ENCODE data around the gene GATA3. TPM values are rescaled to one million over a fixed set of nuclear protein-coding genes. Genes with fewer than 3 reads are reported as not detected.

The GATA3 gene
- total and polyA plus RNA-seq, 9 of the 15 experiments (the other 6 are each of a cell fraction or from before 2014, with no cell fraction given) = 0.01 to 0.24 (median 0.09) TPM; not detected in 6

DNA sequence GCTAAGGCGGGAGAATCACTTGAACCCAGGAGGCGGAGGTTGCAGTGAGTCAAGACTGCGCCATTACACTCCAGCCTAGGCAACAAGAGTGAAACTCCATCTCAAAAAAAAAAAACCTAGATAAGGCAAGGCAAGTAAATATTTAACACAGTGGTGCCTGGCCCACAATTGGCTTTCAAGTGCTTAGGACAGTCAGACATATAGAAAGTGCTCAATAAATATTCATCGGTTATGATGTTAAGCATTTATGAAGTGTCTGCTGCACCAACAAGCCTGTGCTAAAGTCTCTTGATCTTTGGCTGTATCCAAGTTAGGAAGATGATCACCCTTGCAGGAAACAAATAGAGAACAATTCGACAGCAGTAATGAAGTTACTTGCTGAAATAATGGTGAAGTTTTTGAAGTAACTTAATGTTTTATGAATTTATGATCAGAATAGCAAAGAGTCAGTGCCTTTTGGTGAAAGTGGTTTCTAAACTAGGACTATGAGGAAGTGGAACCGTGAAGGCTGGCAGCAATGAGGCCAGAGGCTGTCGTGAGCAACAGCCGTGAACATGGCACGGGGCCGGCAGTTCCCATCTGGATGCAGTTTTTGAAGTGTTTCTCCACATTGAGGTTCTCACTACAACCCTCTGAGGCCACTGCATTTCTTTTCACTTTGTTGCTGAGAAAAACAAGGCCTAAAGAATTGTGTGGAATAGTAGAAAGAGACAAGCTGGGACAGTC, 48.1 kb upstream of the GATA3 start:
- no peak for FAIRE-seq
- in situ Hi-C loops (cut with MboI) = no loop called here
- no peak overlapping the region for H3K27ac ChIP-seq (ENCODE audit: extremely low read depth, low read depth, low read length)
- no peak for ATAC-seq
- ChIA-PET POLR2A (no interaction called here), CTCF (ENCODE audit: low intra/inter-chr PET ratio) (no interaction called here)
- intact Hi-C loops (cut with micrococcal nuclease) = no loop called here
- H3K36me3 ChIP-seq (ENCODE audit: control insufficient read depth, insufficient read depth, low read length) = peaks cover 5% of the 10 kb centered on the region; the same call in 2 of the 3 replicates
- no peaks in the 10 kb centered on the region for H3K4me1 ChIP-seq (replicated peaks in 1 of 2; ENCODE audit: control insufficient read depth in 2 of 2, insufficient read depth in 2 of 2, low read length in 2 of 2)
- no peaks in the 10 kb centered on the region for H3K27me3 ChIP-seq (ENCODE audit: control insufficient read depth in 2 of 2, insufficient read depth in 2 of 2, low read length in 2 of 2)
- H3K9me1 ChIP-seq (ENCODE audit: control insufficient read depth, insufficient read depth, low read length) = no peaks in the 10 kb centered on the region
- H3K9ac ChIP-seq (ENCODE audit: insufficient read depth in 1 of 2, low read depth in 2 of 2, low read length in 2 of 2) = no peak overlapping the region
- 81% methylated on average over 8 of the region's 10 CpGs for WGBS (ENCODE audit: insufficient coverage, low coverage, missing lambda C conversion rate)
- no peak for TF ChIP-seq FOXP1 (CRISPR knock-in tag; IDR thresholded peaks at IDR 0.05)
- TF ChIP-seq ZNF79 (CRISPR knock-in tag; IDR thresholded peaks at IDR 0.05; ENCODE audit: low read depth) = no peak
- TF ChIP-seq, protein P1, sequence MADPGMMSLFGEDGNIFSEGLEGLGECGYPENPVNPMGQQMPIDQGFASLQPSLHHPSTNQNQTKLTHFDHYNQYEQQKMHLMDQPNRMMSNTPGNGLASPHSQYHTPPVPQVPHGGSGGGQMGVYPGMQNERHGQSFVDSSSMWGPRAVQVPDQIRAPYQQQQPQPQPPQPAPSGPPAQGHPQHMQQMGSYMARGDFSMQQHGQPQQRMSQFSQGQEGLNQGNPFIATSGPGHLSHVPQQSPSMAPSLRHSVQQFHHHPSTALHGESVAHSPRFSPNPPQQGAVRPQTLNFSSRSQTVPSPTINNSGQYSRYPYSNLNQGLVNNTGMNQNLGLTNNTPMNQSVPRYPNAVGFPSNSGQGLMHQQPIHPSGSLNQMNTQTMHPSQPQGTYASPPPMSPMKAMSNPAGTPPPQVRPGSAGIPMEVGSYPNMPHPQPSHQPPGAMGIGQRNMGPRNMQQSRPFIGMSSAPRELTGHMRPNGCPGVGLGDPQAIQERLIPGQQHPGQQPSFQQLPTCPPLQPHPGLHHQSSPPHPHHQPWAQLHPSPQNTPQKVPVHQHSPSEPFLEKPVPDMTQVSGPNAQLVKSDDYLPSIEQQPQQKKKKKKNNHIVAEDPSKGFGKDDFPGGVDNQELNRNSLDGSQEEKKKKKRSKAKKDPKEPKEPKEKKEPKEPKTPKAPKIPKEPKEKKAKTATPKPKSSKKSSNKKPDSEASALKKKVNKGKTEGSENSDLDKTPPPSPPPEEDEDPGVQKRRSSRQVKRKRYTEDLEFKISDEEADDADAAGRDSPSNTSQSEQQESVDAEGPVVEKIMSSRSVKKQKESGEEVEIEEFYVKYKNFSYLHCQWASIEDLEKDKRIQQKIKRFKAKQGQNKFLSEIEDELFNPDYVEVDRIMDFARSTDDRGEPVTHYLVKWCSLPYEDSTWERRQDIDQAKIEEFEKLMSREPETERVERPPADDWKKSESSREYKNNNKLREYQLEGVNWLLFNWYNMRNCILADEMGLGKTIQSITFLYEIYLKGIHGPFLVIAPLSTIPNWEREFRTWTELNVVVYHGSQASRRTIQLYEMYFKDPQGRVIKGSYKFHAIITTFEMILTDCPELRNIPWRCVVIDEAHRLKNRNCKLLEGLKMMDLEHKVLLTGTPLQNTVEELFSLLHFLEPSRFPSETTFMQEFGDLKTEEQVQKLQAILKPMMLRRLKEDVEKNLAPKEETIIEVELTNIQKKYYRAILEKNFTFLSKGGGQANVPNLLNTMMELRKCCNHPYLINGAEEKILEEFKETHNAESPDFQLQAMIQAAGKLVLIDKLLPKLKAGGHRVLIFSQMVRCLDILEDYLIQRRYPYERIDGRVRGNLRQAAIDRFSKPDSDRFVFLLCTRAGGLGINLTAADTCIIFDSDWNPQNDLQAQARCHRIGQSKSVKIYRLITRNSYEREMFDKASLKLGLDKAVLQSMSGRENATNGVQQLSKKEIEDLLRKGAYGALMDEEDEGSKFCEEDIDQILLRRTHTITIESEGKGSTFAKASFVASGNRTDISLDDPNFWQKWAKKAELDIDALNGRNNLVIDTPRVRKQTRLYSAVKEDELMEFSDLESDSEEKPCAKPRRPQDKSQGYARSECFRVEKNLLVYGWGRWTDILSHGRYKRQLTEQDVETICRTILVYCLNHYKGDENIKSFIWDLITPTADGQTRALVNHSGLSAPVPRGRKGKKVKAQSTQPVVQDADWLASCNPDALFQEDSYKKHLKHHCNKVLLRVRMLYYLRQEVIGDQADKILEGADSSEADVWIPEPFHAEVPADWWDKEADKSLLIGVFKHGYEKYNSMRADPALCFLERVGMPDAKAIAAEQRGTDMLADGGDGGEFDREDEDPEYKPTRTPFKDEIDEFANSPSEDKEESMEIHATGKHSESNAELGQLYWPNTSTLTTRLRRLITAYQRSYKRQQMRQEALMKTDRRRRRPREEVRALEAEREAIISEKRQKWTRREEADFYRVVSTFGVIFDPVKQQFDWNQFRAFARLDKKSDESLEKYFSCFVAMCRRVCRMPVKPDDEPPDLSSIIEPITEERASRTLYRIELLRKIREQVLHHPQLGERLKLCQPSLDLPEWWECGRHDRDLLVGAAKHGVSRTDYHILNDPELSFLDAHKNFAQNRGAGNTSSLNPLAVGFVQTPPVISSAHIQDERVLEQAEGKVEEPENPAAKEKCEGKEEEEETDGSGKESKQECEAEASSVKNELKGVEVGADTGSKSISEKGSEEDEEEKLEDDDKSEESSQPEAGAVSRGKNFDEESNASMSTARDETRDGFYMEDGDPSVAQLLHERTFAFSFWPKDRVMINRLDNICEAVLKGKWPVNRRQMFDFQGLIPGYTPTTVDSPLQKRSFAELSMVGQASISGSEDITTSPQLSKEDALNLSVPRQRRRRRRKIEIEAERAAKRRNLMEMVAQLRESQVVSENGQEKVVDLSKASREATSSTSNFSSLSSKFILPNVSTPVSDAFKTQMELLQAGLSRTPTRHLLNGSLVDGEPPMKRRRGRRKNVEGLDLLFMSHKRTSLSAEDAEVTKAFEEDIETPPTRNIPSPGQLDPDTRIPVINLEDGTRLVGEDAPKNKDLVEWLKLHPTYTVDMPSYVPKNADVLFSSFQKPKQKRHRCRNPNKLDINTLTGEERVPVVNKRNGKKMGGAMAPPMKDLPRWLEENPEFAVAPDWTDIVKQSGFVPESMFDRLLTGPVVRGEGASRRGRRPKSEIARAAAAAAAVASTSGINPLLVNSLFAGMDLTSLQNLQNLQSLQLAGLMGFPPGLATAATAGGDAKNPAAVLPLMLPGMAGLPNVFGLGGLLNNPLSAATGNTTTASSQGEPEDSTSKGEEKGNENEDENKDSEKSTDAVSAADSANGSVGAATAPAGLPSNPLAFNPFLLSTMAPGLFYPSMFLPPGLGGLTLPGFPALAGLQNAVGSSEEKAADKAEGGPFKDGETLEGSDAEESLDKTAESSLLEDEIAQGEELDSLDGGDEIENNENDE (IDR thresholded peaks at IDR 0.05; ENCODE audit: low read depth, low read length) = no peak
- TF ChIP-seq, protein P2, sequence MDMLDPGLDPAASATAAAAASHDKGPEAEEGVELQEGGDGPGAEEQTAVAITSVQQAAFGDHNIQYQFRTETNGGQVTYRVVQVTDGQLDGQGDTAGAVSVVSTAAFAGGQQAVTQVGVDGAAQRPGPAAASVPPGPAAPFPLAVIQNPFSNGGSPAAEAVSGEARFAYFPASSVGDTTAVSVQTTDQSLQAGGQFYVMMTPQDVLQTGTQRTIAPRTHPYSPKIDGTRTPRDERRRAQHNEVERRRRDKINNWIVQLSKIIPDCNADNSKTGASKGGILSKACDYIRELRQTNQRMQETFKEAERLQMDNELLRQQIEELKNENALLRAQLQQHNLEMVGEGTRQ (CRISPR knock-in tag; IDR thresholded peaks at IDR 0.05) = no peak
- no peak for TF ChIP-seq ZNF764 (CRISPR knock-in tag; IDR thresholded peaks at IDR 0.05; ENCODE audit: low read depth)
- H2AFZ ChIP-seq (ENCODE audit: low read depth, low read length) = no peak overlapping the region
- H3K4me3 ChIP-seq = no peak overlapping the region
- no peaks in the 10 kb centered on the region for H3K9me3 ChIP-seq (replicated peaks; ENCODE audit: control insufficient read depth, insufficient read depth, low read depth, low read length)
- DNase-seq (ENCODE audit: extremely low read depth in 1 of 4, low spot score in 3 of 4) = no peak
- H4K20me1 ChIP-seq (replicated peaks; ENCODE audit: control insufficient read depth, insufficient read depth, low read length) = no peaks in the 10 kb centered on the region
- no peak overlapping the region for H3K4me2 ChIP-seq (ENCODE audit: insufficient read depth, low read length)
- H3K79me2 ChIP-seq (ENCODE audit: control insufficient read depth, insufficient read depth, low read length) = no peaks in the 10 kb centered on the region
- BruUV-seq (replicated peaks) = no TSS peak
